IPS-NIHi7 (cell line): ENCODE measurements around the gene PROK1.

Source experiments
- DNase-seq: peaks from one replicate; pipeline ENCODE4 v3.0.0; 2012; ENCODE audit warnings: mixed read lengths; ENCODE audit errors: extremely low spot score

The PROK1 gene

GRCh38 chr1:110488161-110488560 is 37.2 kb downstream of the PROK1 start:
- no peak for DNase-seq

- no peak for DNase-seq
These were observed 37.9 kb downstream of the PROK1 start for GRCh38 chr1:110488867-110489266.

- no peak for DNase-seq
These were observed 38.5 kb downstream of the PROK1 start for GRCh38 chr1:110489406-110489805.

- no peak for DNase-seq
These were observed 39.1 kb downstream of the PROK1 start for GRCh38 chr1:110489973-110490542.

- DNase-seq: no peak
These were observed 40.0 kb downstream of the PROK1 start for GRCh38 chr1:110490791-110491451.

- no peak for DNase-seq
These were observed 41.6 kb downstream of the PROK1 start for GRCh38 chr1:110492573-110492972.

GRCh38 chr1:110493059-110493699 is 42.2 kb downstream of the PROK1 start:
- no peak for DNase-seq

- DNase-seq: no peak
These were observed 43.1 kb downstream of the PROK1 start for GRCh38 chr1:110494036-110494435.

GRCh38 chr1:110494522-110495406 is 43.8 kb downstream of the PROK1 start:
- peak; percentile 47 for DNase-seq

GRCh38 chr1:110495926-110496600 is 45.1 kb downstream of the PROK1 start:
- peak; percentile 91 for DNase-seq

GRCh38 chr1:110498270-110498669 is 47.3 kb downstream of the PROK1 start:
- no peak for DNase-seq

- DNase-seq: no peak
These were observed 50.7 kb downstream of the PROK1 start for GRCh38 chr1:110501488-110502132.

GRCh38 chr1:110502402-110503151 is 51.6 kb downstream of the PROK1 start:
- no peak for DNase-seq

GRCh38 chr1:110503471-110503870 is 52.5 kb downstream of the PROK1 start:
- DNase-seq: no peak

- no peak for DNase-seq
These were observed 53.3 kb downstream of the PROK1 start for GRCh38 chr1:110504226-110504625.

- DNase-seq: no peak
These were observed 54.6 kb downstream of the PROK1 start for GRCh38 chr1:110505596-110505995.

GRCh38 chr1:110506541-110506940 is 55.6 kb downstream of the PROK1 start:
- DNase-seq: no peak
